HEK293 (cell line): ENCODE results near the gene TNFSF4.

Experiments used
- CTCF ChIP-seq: fragments of 450-650 bp; formaldehyde crosslinking; IDR thresholded peaks from 2 replicates; pipeline ENCODE4 v1.5.1; 2016; ENCODE audit warnings: missing biosample characterization, missing genetic modification characterization
- KLF7 ChIP-seq: fragments of 450-650 bp; formaldehyde crosslinking; IDR thresholded peaks from 2 replicates; pipeline ENCODE4 v1.5.1; 2016; ENCODE audit warnings: missing biosample characterization, missing genetic modification characterization, borderline replicate concordance
- PRDM10 ChIP-seq: fragments of 450-650 bp; formaldehyde crosslinking; IDR thresholded peaks from 2 replicates; pipeline ENCODE4 v1.5.1; 2016; ENCODE audit warnings: missing biosample characterization, missing genetic modification characterization
- ZBTB49 ChIP-seq: fragments of 450-650 bp; formaldehyde crosslinking; IDR thresholded peaks from 2 replicates; pipeline ENCODE4 v1.5.1; 2016; ENCODE audit warnings: missing biosample characterization, missing genetic modification characterization, low read depth

GRCh38 chr1:173213665-173214064, 6.5 kb upstream of the TNFSF4 start:
- TF ChIP-seq CTCF (tag by site-specific recombination) = no peak
- no peak for TF ChIP-seq PRDM10 (tag by site-specific recombination)
- TF ChIP-seq ZBTB49 (tag by site-specific recombination) = no peak
- TF ChIP-seq KLF7 (tag by site-specific recombination) = no peak
